GM23338 (cell line): ENCODE results near the gene CHST13. TPM values are rescaled to one million over a fixed set of nuclear protein-coding genes. Genes with fewer than 3 reads are reported as not detected.

Experiments used
- ATAC-seq: fragments of 200-7000 bp; cut with Tn5 transposase; 3 replicates; pipeline ENCODE4 v1.9.1; 2020
- DNase-seq: peaks from one replicate; pipeline ENCODE4 v3.0.0-alpha.2; 2015; ENCODE audit warnings: low spot score
- H2AFZ ChIP-seq: fragments of 200-600 bp; sonication (generic); 2 replicates; pipeline ENCODE4 v1.8.0; 2016; ENCODE audit warnings: antibody characterized with exemption, mild to moderate bottlenecking, moderate library complexity
- H3F3A ChIP-seq: fragments of 200-600 bp; sonication (generic); replicated peaks from 2 replicates; pipeline ENCODE4 v1.8.0; 2017; ENCODE audit warnings: antibody characterized with exemption, mixed run types, low read depth
- H3K27ac ChIP-seq: fragments of 200-600 bp; sonication (generic); 2 replicates; pipeline ENCODE4 v1.6.1; 2016; ENCODE audit warnings: low read depth
- H3K27me3 ChIP-seq: fragments of 200-600 bp; sonication (generic); 2 replicates; pipeline ENCODE4 v1.8.0; 2016; ENCODE audit warnings: mild to moderate bottlenecking, mixed run types, moderate library complexity; ENCODE audit not compliant: insufficient read depth
- H3K36me3 ChIP-seq: fragments of 200-600 bp; sonication (generic); 2 replicates; pipeline ENCODE4 v1.8.0; 2016; ENCODE audit warnings: mild to moderate bottlenecking; ENCODE audit not compliant: insufficient read depth
- H3K4me1 ChIP-seq: fragments of 200-600 bp; sonication (generic); 2 replicates; pipeline ENCODE4 v1.8.0; 2016; ENCODE audit warnings: mild to moderate bottlenecking, moderate library complexity; ENCODE audit not compliant: insufficient read depth
- H3K4me2 ChIP-seq: fragments of 200-600 bp; sonication (generic); 2 replicates; pipeline ENCODE4 v1.7.1; 2017; ENCODE audit warnings: mixed run types
- H3K4me3 ChIP-seq: fragments of 200-600 bp; sonication (generic); 2 replicates; pipeline ENCODE4 v1.6.1; 2016; ENCODE audit warnings: mixed run types
- H3K79me2 ChIP-seq: fragments of 200-600 bp; sonication (generic); replicated peaks from 2 replicates; pipeline ENCODE4 v1.8.0; 2017; ENCODE audit warnings: mild to moderate bottlenecking; ENCODE audit not compliant: insufficient read depth
- H3K9me2 ChIP-seq: fragments of 200-600 bp; sonication (generic); 2 replicates; pipeline ENCODE4 v1.8.0; 2017; ENCODE audit not compliant: insufficient read depth
- H4K20me1 ChIP-seq: fragments of 200-600 bp; sonication (generic); replicated peaks from 2 replicates; pipeline ENCODE4 v1.8.0; 2017; ENCODE audit warnings: mild to moderate bottlenecking; ENCODE audit not compliant: insufficient read depth
- H3K27ac Mint-ChIP-seq: 2 replicates; pipeline ENCODE4 v1.8.0; 2020; ENCODE audit warnings: inconsistent platforms, mild to moderate bottlenecking, moderate library complexity, mixed read lengths
- H3K27me3 Mint-ChIP-seq: 3 replicates; pipeline ENCODE4 v1.8.0; 2022; ENCODE audit warnings: low read depth, mild to moderate bottlenecking, moderate library complexity, mixed read lengths, inconsistent platforms; ENCODE audit not compliant: insufficient read depth, poor library complexity
- H3K36me3 Mint-ChIP-seq: 3 replicates; pipeline ENCODE4 v1.8.0; 2021; ENCODE audit warnings: low read depth, mild to moderate bottlenecking, inconsistent platforms, moderate library complexity, mixed read lengths
- H3K4me1 Mint-ChIP-seq: 3 replicates; pipeline ENCODE4 v1.8.0; 2020; ENCODE audit warnings: mild to moderate bottlenecking, inconsistent platforms, mixed read lengths
- H3K4me3 Mint-ChIP-seq: 3 replicates; pipeline ENCODE4 v1.8.0; 2021; ENCODE audit warnings: moderate library complexity, mild to moderate bottlenecking, inconsistent platforms, mixed read lengths
- H3K9me3 Mint-ChIP-seq: 3 replicates; pipeline ENCODE4 v1.8.0; 2020; ENCODE audit warnings: moderate library complexity, mild to moderate bottlenecking, inconsistent platforms, mixed read lengths
- CREB1 ChIP-seq: fragments of 250-450 bp; sonication (Bioruptor Pico); IDR thresholded peaks from 2 replicates; pipeline ENCODE4 v1.5.0; 2020; ENCODE audit warnings: low read depth, mild to moderate bottlenecking, moderate library complexity
- EZH2 ChIP-seq: fragments of 200-600 bp; sonication (generic); IDR thresholded peaks from one replicate; pipeline ENCODE4 v1.8.0; 2017; ENCODE audit warnings: antibody characterized with exemption, mild to moderate bottlenecking, low read depth; ENCODE audit not compliant: unreplicated experiment
- EZH2phosphoT487 ChIP-seq: fragments of 200-600 bp; sonication (generic); IDR thresholded peaks from one replicate; pipeline ENCODE4 v1.8.1; 2018; ENCODE audit warnings: antibody characterized with exemption; ENCODE audit not compliant: unreplicated experiment
- JUNB ChIP-seq: IDR thresholded peaks from one replicate; pipeline ENCODE4 v1.6.1; 2016; ENCODE audit warnings: antibody characterized with exemption; ENCODE audit not compliant: unreplicated experiment
- NANOG ChIP-seq: IDR thresholded peaks from 2 replicates; pipeline ENCODE4 v1.6.1; 2016; ENCODE audit warnings: antibody characterized with exemption, borderline replicate concordance
- POLR2AphosphoS5 ChIP-seq: IDR thresholded peaks from 2 replicates; pipeline ENCODE4 v1.6.1; 2016; ENCODE audit warnings: antibody characterized with exemption, low read depth
- STAT1 ChIP-seq: IDR thresholded peaks from one replicate; pipeline ENCODE4 v1.6.1; 2016; ENCODE audit warnings: antibody characterized with exemption; ENCODE audit not compliant: unreplicated experiment
- ZNF114 ChIP-seq: fragments of 250-450 bp; sonication (Bioruptor Pico); IDR thresholded peaks from 2 replicates; pipeline ENCODE4 v1.5.0; 2020; ENCODE audit warnings: mild to moderate bottlenecking, moderate library complexity
- ZNF331 ChIP-seq: fragments of 250-450 bp; sonication (Bioruptor Pico); IDR thresholded peaks from 2 replicates; pipeline ENCODE4 v1.5.0; 2020; ENCODE audit warnings: low read depth, mild to moderate bottlenecking, moderate library complexity
- polyA plus RNA-seq: library from polyadenylated mRNA; unstranded; fragments of >200 nt; fragmentation: Nextera tagmentation; extraction: Ambion mirVana; gene quantifications from 2 replicates; pipeline ENCODE4 v1.2.1, GENCODE V29; 2016
- total RNA-seq: library from RNA; depleted of rRNA; stranded (reverse); fragments of >200 nt; shearing (Covaris generic); gene quantifications from 2 replicates; pipeline ENCODE4 v1.2.3, GENCODE V29; 2014
- TF ChIP-seq, protein P1 (sequence below): IDR thresholded peaks from one replicate; pipeline ENCODE4 v1.6.1; 2018; ENCODE audit warnings: antibody characterized with exemption; ENCODE audit not compliant: unreplicated experiment
- TF ChIP-seq, protein P2 (sequence below), 2 experiments: fragments of 200-600 bp in 1 of 2; sonication (generic) in 1 of 2; conservative IDR thresholded peaks; 2 replicates each; pipeline versions ENCODE4 v1.5.1 to v1.6.1; 2016 to 2017; ENCODE audit warnings: antibody characterized with exemption in 2 of 2, low read depth in 2 of 2, mild to moderate bottlenecking in 2 of 2, moderate library complexity in 1 of 2
- TF ChIP-seq, protein P3 (sequence below): fragments of 250-450 bp; sonication (Bioruptor Pico); IDR thresholded peaks from 2 replicates; pipeline ENCODE4 v1.5.0; 2020; ENCODE audit warnings: mild to moderate bottlenecking, moderate library complexity
- TF ChIP-seq, protein P4 (sequence below): IDR thresholded peaks from 2 replicates; pipeline ENCODE4 v1.6.1; 2016; ENCODE audit warnings: antibody characterized with exemption

Gene CHST13
- total and polyA plus RNA-seq, 2 experiments from 2014 or later: 3.7 to 8.4 TPM

DNA sequence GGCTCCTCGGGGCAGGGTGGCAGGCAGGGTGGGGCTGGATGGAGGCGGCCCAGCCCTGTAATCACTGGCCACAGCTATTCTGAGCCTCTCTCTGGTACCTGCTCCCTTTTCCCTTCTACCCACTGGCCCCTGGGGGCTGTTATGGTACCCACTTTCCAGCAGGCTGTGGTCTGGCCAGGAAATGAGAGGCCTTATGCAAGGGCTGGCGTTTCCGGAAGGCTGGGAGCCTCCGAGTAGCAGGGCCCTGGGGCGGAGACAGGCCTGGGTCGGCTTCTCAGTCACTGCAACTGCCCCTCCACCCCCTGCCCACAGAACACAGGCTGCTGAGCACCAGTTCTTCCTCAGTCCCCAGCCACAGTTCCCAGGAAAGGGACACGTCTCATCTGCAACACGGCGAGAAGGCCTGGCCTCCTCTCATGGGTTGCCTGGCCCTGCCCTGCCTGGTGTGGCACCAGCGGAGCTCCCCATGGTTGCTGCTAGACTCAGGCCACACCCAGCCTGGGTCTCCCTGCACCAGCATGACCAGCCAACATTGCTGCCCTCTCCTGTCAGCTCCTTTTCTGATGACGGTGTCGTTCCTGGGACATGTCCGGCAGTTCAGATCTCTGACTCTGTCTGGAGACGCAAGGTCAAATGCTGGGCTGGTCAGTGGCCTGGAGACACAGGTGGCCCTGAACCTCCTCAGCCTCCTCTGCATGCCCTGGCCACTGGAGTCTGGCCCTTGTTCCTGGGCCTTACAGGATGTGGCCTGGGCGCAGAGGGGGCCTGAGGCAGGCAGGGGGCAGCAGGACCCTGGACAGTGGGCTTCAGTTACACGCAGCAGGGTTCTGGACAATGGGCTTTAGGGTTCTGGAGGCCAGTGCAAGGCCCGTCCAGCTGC is 6.5 kb downstream of the CHST13 start:
- H3K4me3 Mint-ChIP-seq: no peak overlapping the region
- TF ChIP-seq STAT1: no peak
- TF ChIP-seq, protein P1, sequence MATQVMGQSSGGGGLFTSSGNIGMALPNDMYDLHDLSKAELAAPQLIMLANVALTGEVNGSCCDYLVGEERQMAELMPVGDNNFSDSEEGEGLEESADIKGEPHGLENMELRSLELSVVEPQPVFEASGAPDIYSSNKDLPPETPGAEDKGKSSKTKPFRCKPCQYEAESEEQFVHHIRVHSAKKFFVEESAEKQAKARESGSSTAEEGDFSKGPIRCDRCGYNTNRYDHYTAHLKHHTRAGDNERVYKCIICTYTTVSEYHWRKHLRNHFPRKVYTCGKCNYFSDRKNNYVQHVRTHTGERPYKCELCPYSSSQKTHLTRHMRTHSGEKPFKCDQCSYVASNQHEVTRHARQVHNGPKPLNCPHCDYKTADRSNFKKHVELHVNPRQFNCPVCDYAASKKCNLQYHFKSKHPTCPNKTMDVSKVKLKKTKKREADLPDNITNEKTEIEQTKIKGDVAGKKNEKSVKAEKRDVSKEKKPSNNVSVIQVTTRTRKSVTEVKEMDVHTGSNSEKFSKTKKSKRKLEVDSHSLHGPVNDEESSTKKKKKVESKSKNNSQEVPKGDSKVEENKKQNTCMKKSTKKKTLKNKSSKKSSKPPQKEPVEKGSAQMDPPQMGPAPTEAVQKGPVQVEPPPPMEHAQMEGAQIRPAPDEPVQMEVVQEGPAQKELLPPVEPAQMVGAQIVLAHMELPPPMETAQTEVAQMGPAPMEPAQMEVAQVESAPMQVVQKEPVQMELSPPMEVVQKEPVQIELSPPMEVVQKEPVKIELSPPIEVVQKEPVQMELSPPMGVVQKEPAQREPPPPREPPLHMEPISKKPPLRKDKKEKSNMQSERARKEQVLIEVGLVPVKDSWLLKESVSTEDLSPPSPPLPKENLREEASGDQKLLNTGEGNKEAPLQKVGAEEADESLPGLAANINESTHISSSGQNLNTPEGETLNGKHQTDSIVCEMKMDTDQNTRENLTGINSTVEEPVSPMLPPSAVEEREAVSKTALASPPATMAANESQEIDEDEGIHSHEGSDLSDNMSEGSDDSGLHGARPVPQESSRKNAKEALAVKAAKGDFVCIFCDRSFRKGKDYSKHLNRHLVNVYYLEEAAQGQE: peak; percentile 39
- TF ChIP-seq ZNF114 (CRISPR knock-in tag): no peak
- TF ChIP-seq, protein P2, sequence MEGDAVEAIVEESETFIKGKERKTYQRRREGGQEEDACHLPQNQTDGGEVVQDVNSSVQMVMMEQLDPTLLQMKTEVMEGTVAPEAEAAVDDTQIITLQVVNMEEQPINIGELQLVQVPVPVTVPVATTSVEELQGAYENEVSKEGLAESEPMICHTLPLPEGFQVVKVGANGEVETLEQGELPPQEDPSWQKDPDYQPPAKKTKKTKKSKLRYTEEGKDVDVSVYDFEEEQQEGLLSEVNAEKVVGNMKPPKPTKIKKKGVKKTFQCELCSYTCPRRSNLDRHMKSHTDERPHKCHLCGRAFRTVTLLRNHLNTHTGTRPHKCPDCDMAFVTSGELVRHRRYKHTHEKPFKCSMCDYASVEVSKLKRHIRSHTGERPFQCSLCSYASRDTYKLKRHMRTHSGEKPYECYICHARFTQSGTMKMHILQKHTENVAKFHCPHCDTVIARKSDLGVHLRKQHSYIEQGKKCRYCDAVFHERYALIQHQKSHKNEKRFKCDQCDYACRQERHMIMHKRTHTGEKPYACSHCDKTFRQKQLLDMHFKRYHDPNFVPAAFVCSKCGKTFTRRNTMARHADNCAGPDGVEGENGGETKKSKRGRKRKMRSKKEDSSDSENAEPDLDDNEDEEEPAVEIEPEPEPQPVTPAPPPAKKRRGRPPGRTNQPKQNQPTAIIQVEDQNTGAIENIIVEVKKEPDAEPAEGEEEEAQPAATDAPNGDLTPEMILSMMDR (conservative IDR thresholded peaks at IDR 0.05; ENCODE audit: low read depth in 2 of 2): peak; percentile 28 to 63; a peak in 3 of 4 replicates
- no peak for TF ChIP-seq POLR2AphosphoS5
- TF ChIP-seq JUNB: no peak
- TF ChIP-seq EZH2: no peak
- TF ChIP-seq, protein P3, sequence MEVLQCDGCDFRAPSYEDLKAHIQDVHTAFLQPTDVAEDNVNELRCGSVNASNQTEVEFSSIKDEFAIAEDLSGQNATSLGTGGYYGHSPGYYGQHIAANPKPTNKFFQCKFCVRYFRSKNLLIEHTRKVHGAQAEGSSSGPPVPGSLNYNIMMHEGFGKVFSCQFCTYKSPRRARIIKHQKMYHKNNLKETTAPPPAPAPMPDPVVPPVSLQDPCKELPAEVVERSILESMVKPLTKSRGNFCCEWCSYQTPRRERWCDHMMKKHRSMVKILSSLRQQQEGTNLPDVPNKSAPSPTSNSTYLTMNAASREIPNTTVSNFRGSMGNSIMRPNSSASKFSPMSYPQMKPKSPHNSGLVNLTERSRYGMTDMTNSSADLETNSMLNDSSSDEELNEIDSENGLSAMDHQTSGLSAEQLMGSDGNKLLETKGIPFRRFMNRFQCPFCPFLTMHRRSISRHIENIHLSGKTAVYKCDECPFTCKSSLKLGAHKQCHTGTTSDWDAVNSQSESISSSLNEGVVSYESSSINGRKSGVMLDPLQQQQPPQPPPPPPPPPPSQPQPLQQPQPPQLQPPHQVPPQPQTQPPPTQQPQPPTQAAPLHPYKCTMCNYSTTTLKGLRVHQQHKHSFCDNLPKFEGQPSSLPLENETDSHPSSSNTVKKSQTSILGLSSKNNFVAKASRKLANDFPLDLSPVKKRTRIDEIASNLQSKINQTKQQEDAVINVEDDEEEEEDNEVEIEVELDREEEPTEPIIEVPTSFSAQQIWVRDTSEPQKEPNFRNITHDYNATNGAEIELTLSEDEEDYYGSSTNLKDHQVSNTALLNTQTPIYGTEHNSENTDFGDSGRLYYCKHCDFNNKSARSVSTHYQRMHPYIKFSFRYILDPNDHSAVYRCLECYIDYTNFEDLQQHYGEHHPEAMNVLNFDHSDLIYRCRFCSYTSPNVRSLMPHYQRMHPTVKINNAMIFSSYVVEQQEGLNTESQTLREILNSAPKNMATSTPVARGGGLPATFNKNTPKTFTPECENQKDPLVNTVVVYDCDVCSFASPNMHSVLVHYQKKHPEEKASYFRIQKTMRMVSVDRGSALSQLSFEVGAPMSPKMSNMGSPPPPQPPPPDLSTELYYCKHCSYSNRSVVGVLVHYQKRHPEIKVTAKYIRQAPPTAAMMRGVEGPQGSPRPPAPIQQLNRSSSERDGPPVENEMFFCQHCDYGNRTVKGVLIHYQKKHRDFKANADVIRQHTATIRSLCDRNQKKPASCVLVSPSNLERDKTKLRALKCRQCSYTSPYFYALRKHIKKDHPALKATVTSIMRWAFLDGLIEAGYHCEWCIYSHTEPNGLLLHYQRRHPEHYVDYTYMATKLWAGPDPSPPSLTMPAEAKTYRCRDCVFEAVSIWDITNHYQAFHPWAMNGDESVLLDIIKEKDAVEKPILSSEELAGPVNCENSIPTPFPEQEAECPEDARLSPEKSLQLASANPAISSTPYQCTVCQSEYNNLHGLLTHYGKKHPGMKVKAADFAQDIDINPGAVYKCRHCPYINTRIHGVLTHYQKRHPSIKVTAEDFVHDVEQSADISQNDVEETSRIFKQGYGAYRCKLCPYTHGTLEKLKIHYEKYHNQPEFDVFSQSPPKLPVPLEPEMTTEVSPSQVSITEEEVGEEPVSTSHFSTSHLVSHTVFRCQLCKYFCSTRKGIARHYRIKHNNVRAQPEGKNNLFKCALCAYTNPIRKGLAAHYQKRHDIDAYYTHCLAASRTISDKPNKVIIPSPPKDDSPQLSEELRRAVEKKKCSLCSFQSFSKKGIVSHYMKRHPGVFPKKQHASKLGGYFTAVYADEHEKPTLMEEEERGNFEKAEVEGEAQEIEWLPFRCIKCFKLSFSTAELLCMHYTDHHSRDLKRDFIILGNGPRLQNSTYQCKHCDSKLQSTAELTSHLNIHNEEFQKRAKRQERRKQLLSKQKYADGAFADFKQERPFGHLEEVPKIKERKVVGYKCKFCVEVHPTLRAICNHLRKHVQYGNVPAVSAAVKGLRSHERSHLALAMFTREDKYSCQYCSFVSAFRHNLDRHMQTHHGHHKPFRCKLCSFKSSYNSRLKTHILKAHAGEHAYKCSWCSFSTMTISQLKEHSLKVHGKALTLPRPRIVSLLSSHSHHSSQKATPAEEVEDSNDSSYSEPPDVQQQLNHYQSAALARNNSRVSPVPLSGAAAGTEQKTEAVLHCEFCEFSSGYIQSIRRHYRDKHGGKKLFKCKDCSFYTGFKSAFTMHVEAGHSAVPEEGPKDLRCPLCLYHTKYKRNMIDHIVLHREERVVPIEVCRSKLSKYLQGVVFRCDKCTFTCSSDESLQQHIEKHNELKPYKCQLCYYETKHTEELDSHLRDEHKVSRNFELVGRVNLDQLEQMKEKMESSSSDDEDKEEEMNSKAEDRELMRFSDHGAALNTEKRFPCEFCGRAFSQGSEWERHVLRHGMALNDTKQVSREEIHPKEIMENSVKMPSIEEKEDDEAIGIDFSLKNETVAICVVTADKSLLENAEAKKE (CRISPR knock-in tag): no peak
- TF ChIP-seq, protein P4, sequence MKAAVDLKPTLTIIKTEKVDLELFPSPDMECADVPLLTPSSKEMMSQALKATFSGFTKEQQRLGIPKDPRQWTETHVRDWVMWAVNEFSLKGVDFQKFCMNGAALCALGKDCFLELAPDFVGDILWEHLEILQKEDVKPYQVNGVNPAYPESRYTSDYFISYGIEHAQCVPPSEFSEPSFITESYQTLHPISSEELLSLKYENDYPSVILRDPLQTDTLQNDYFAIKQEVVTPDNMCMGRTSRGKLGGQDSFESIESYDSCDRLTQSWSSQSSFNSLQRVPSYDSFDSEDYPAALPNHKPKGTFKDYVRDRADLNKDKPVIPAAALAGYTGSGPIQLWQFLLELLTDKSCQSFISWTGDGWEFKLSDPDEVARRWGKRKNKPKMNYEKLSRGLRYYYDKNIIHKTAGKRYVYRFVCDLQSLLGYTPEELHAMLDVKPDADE: no peak
- TF ChIP-seq EZH2phosphoT487: no peak
- TF ChIP-seq CREB1 (CRISPR knock-in tag): no peak
- TF ChIP-seq NANOG: no peak
- no peak for TF ChIP-seq ZNF331 (CRISPR knock-in tag)
- no peaks in the 10 kb centered on the region for H3K36me3 Mint-ChIP-seq
- Histone ChIP-seq H3K4me3 (no peak overlapping the region), H3K4me2 (no peak overlapping the region), H3K27me3 (no peaks in the 10 kb centered on the region), H3K79me2 (no peaks in the 10 kb centered on the region), H3K27ac (no peak overlapping the region), H2AFZ (no peak overlapping the region), H3K4me1 (no peaks in the 10 kb centered on the region), H3F3A (no peaks in the 10 kb centered on the region), H3K36me3 (no peaks in the 10 kb centered on the region), H3K9me2 (no peaks in the 10 kb centered on the region), H4K20me1 (no peaks in the 10 kb centered on the region)
- H3K27me3 Mint-ChIP-seq: peaks cover 4% of the 10 kb centered on the region
- DNase-seq: no peak
- peak; percentile 42 for ATAC-seq
- H3K9me3 Mint-ChIP-seq: no peaks in the 10 kb centered on the region
- no peak overlapping the region for H3K27ac Mint-ChIP-seq
- H3K4me1 Mint-ChIP-seq: peaks cover 3% of the 10 kb centered on the region; the same call in 2 of the 3 replicates
